GM18907 (cell line): ENCODE results near the gene SPECC1L.

ENCODE experiments used
- ATAC-seq: cut with Tn5 transposase; IDR thresholded peaks from one replicate; pipeline ENCODE4 v1.9.1; 2021; ENCODE audit warnings: mild to moderate bottlenecking, moderate library complexity; ENCODE audit not compliant: unreplicated experiment

SPECC1L gene

GRCh38 chr22:24322522-24322921 lies 51.9 kb downstream of the SPECC1L start:
- no peak for ATAC-seq

- ATAC-seq: no peak
Measured at GRCh38 chr22:24323233-24323632, 52.6 kb downstream of the SPECC1L start.

- no peak for ATAC-seq
Measured at GRCh38 chr22:24323695-24324094, 53.1 kb downstream of the SPECC1L start.

- no peak for ATAC-seq
Measured at GRCh38 chr22:24324137-24324536, 53.5 kb downstream of the SPECC1L start.

GRCh38 chr22:24325105-24325757 lies 54.6 kb downstream of the SPECC1L start:
- ATAC-seq: no peak

GRCh38 chr22:24326266-24326665 lies 55.6 kb downstream of the SPECC1L start:
- no peak for ATAC-seq

- no peak for ATAC-seq
Measured at GRCh38 chr22:24327832-24328231, 57.2 kb downstream of the SPECC1L start.

GRCh38 chr22:24329453-24329852 lies 58.8 kb downstream of the SPECC1L start:
- no peak for ATAC-seq

GRCh38 chr22:24330636-24331035 lies 60.0 kb downstream of the SPECC1L start:
- ATAC-seq: no peak

GRCh38 chr22:24331468-24332440 lies 61.1 kb downstream of the SPECC1L start:
- ATAC-seq: no peak

- no peak for ATAC-seq
Measured at GRCh38 chr22:24333301-24333700, 62.7 kb downstream of the SPECC1L start.

- ATAC-seq: no peak
Measured at GRCh38 chr22:24335496-24335895, 64.9 kb downstream of the SPECC1L start.

- no peak for ATAC-seq
Measured at GRCh38 chr22:24337894-24338645, 67.4 kb downstream of the SPECC1L start.

- ATAC-seq: no peak
Measured at GRCh38 chr22:24338726-24339451, 68.3 kb downstream of the SPECC1L start.

GRCh38 chr22:24339452-24339747 lies 68.8 kb downstream of the SPECC1L start:
- ATAC-seq: no peak

- no peak for ATAC-seq
Measured at GRCh38 chr22:24341627-24342026, 71.0 kb downstream of the SPECC1L start.

- no peak for ATAC-seq
Measured at GRCh38 chr22:24350627-24351026, 80.0 kb downstream of the SPECC1L start.

GRCh38 chr22:24353121-24353520 lies 82.5 kb downstream of the SPECC1L start:
- no peak for ATAC-seq

GRCh38 chr22:24355574-24355973 lies 84.9 kb downstream of the SPECC1L start:
- no peak for ATAC-seq

- ATAC-seq: no peak
Measured at GRCh38 chr22:24357547-24357946, 86.9 kb downstream of the SPECC1L start.
